GM12891 (cell line): Measurements from ENCODE around the gene SPO11.

Source experiments
- PAX5 ChIP-seq: IDR thresholded peaks from 2 replicates; pipeline ENCODE4 v1.6.1; 2011; ENCODE audit warnings: low read length, moderate library complexity, mild to moderate bottlenecking; ENCODE audit not compliant: insufficient read depth, severe bottlenecking
- POLR2A ChIP-seq: IDR thresholded peaks from 2 replicates; pipeline ENCODE4 v1.6.1; 2011; ENCODE audit warnings: low read depth, low read length, control low read depth
- POLR2AphosphoS5 ChIP-seq: IDR thresholded peaks from 2 replicates; pipeline ENCODE4 v1.6.1; 2011; ENCODE audit warnings: low read depth, low read length, control low read depth
- POU2F2 ChIP-seq: IDR thresholded peaks from 2 replicates; pipeline ENCODE4 v1.6.1; 2011; ENCODE audit warnings: low read depth, mild to moderate bottlenecking, control low read depth, low read length, moderate library complexity
- SPI1 ChIP-seq: IDR thresholded peaks from 2 replicates; pipeline ENCODE4 v1.6.1; 2011; ENCODE audit warnings: low read depth, low read length, control low read depth
- TAF1 ChIP-seq: IDR thresholded peaks from 2 replicates; pipeline ENCODE4 v1.6.1; 2011; ENCODE audit warnings: low read depth, low read length, control low read depth

DNA sequence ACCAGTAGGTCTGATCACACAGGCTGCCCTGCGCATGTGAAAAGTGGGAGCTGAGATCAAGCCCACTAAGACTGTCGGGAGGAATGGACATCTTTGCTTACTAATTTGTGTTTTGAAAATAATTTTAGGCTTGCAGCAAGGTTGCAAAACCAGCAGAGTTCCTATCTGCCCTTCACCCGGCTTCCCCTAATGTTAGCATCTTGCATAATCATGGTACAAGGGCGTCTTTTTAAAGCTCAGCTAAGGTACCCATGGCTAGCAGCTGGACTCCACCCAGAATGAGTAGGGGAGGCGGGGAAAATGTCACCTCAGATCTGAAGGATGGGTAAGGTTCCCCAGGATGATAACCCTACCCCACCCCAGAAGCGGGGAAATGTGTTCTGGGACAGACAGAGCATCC, 37.9 kb upstream of the SPO11 start:
- TF ChIP-seq POLR2AphosphoS5 (no peak), POLR2A (no peak), SPI1 (no peak), TAF1 (no peak), POU2F2 (no peak), PAX5 (no peak)
